HCT116 (cell line): ENCODE data around the gene PNPLA8. TPM values are rescaled to one million over a fixed set of nuclear protein-coding genes. Genes with fewer than 3 reads are reported as not detected.

Experiments
- ATAC-seq: fragments of 200-7000 bp; cut with Tn5 transposase; 2 replicates; pipeline ENCODE4 v1.9.1; 2020; ENCODE audit warnings: mild to moderate bottlenecking, moderate library complexity
- BruUV-seq: library from RNA; stranded (reverse); fragments of 400-500 nt; replicated peaks from 2 replicates; lab custom pipeline; 2021; lab: Mats Ljungman, UMichigan
- CTCF ChIA-PET: fragments of 300-600 bp; sonication (Branson Sonifier 250); formaldehyde crosslinking; loops from one replicate; lab custom pipeline; 2021; ENCODE audit warnings: antibody characterized with exemption; lab: Charles Lee
- POLR2A ChIA-PET: fragments of 300-600, 350-600 bp; sonication (Branson Sonifier 250); formaldehyde crosslinking; loops from one replicate; lab custom pipeline; 2021; ENCODE audit warnings: antibody characterized with exemption; lab: Charles Lee
- RAD21 ChIA-PET, 2 experiments: fragments of 300-600 bp; sonication (Branson Sonifier 250); formaldehyde crosslinking; loops; one replicate each; lab custom pipeline; 2023; ENCODE audit warnings: low total read pairs in 2 of 2; ENCODE audit not compliant: uncharacterized antibody in 2 of 2, unreplicated experiment in 2 of 2, low non-redundant PET in 1 of 2; lab: Charles Lee
- DNase-seq: peaks from one replicate; pipeline ENCODE4 v3.0.0-alpha.2; 2010; ENCODE audit warnings: low read depth, low spot score
- H2AFZ ChIP-seq: fragments of 200-600 bp; shearing (Covaris generic), sonication (generic); 2 replicates; pipeline ENCODE4 v1.6.1; 2017; ENCODE audit warnings: low read depth, mixed run types, mixed read lengths, antibody characterized with exemption, low read length; ENCODE audit not compliant: poor library complexity, severe bottlenecking
- H3K27ac ChIP-seq: 2 replicates; pipeline ENCODE4 v1.5.1; 2012; ENCODE audit warnings: low read depth, low read length
- H3K27me3 ChIP-seq: fragments of 200-600 bp; sonication (generic); 2 replicates; pipeline ENCODE4 v1.6.1; 2016; ENCODE audit warnings: mixed run types, low read length, mixed read lengths; ENCODE audit not compliant: insufficient read depth
- H3K36me3 ChIP-seq, 2 experiments: fragments of 200-500 bp in 1 of 2; fragments of 200-600 bp in 1 of 2; sonication (Bioruptor generic) in 1 of 2; sonication (generic) in 1 of 2; 2 replicates each; pipeline versions ENCODE4 v1.5.1 to v1.6.1; 2014 to 2016; ENCODE audit warnings: low read length in 2 of 2, inconsistent platforms in 1 of 2, mixed read lengths in 1 of 2, mixed run types in 1 of 2; ENCODE audit not compliant: insufficient read depth in 2 of 2, control insufficient read depth in 1 of 2
- H3K4me1 ChIP-seq, 2 experiments: fragments of 200-600 bp in 1 of 2; sonication (generic) in 1 of 2; 2 replicates each; pipeline versions ENCODE4 v1.5.1 to v1.6.1; 2012 to 2017; ENCODE audit warnings: low read length in 2 of 2, inconsistent platforms in 1 of 2, mild to moderate bottlenecking in 1 of 2, mixed read lengths in 1 of 2, mixed run types in 1 of 2, moderate library complexity in 1 of 2; ENCODE audit not compliant: insufficient read depth in 2 of 2, control insufficient read depth in 1 of 2
- H3K4me2 ChIP-seq: fragments of 200-600 bp; sonication (generic); 2 replicates; pipeline ENCODE4 v1.6.1; 2017; ENCODE audit warnings: mixed run types, low read length, mixed read lengths
- H3K4me3 ChIP-seq, 2 experiments: fragments of 200-600 bp in 1 of 2; sonication (generic) in 1 of 2; replicated peaks in 1 of 2; 2 replicates each; pipeline ENCODE4 v1.5.1; 2011 to 2016; ENCODE audit warnings: low read length in 2 of 2, control low read depth in 1 of 2, low read depth in 1 of 2, mild to moderate bottlenecking in 1 of 2, mixed read lengths in 1 of 2, mixed run types in 1 of 2
- H3K79me2 ChIP-seq: fragments of 200-600 bp; sonication (generic); 2 replicates; pipeline ENCODE4 v1.6.1; 2017; ENCODE audit warnings: mild to moderate bottlenecking, mixed run types, low read length, moderate library complexity, mixed read lengths; ENCODE audit not compliant: insufficient read depth
- H3K9ac ChIP-seq: fragments of 200-600 bp; sonication (generic); 2 replicates; pipeline ENCODE4 v1.6.1; 2016; ENCODE audit warnings: low read length, mixed read lengths
- H3K9me2 ChIP-seq: fragments of 200-600 bp; sonication (generic), shearing (Covaris generic); 2 replicates; pipeline ENCODE4 v1.6.1; 2017; ENCODE audit warnings: mixed run types, mild to moderate bottlenecking, moderate library complexity; ENCODE audit not compliant: insufficient read depth
- H3K9me3 ChIP-seq, 2 experiments: fragments of 200-500 bp in 1 of 2; fragments of 200-600 bp in 1 of 2; sonication (Bioruptor generic) in 1 of 2; sonication (generic) in 1 of 2; 2 replicates each; pipeline ENCODE4 v1.6.1; 2014 to 2017; ENCODE audit warnings: low read length in 2 of 2, mixed read lengths in 2 of 2, inconsistent platforms in 1 of 2, low read depth in 1 of 2, mild to moderate bottlenecking in 1 of 2, mixed run types in 1 of 2, moderate library complexity in 1 of 2; ENCODE audit not compliant: control insufficient read depth in 1 of 2, insufficient read depth in 1 of 2
- H4K20me1 ChIP-seq: fragments of 200-600 bp; sonication (generic), shearing (Covaris generic); 2 replicates; pipeline ENCODE4 v1.6.1; 2017; ENCODE audit warnings: mixed run types, mild to moderate bottlenecking, moderate library complexity; ENCODE audit not compliant: insufficient read depth
- ATF3 ChIP-seq: IDR thresholded peaks from 2 replicates; pipeline ENCODE4 v1.6.1; 2012
- CBX3 ChIP-seq: IDR thresholded peaks from 2 replicates; pipeline ENCODE4 v1.6.1; 2012; ENCODE audit warnings: low read depth
- CTCF ChIP-seq, 3 experiments: fragments of 200-600 bp in 1 of 3; sonication (generic) in 1 of 3; IDR thresholded peaks in 2 of 3; conservative IDR thresholded peaks in 1 of 3; 2 replicates each; pipeline ENCODE4 v1.5.1; 2012 to 2017; ENCODE audit warnings: low read depth in 2 of 3, low read length in 2 of 3, antibody characterized with exemption in 1 of 3, borderline replicate concordance in 1 of 3, control low read depth in 1 of 3, mild to moderate bottlenecking in 1 of 3, mixed read lengths in 1 of 3, mixed run types in 1 of 3, moderate library complexity in 1 of 3; ENCODE audit not compliant: insufficient read depth in 1 of 3
- EGR1 ChIP-seq: IDR thresholded peaks from 2 replicates; pipeline ENCODE4 v1.6.1; 2012; ENCODE audit warnings: low read depth
- ELF1 ChIP-seq: IDR thresholded peaks from 2 replicates; pipeline ENCODE4 v1.6.1; 2012; ENCODE audit warnings: low read depth, borderline replicate concordance
- EZH2phosphoT487 ChIP-seq: fragments of 200-600 bp; IDR thresholded peaks from 2 replicates; pipeline ENCODE4 v1.6.1; 2018; ENCODE audit warnings: antibody characterized with exemption, borderline replicate concordance
- FOSL1 ChIP-seq: IDR thresholded peaks from 2 replicates; pipeline ENCODE4 v1.6.1; 2012; ENCODE audit warnings: low read depth
- JUND ChIP-seq: IDR thresholded peaks from 2 replicates; pipeline ENCODE4 v1.6.1; 2012
- POLR2A ChIP-seq: IDR thresholded peaks from 2 replicates; pipeline ENCODE4 v1.7.0; 2011; ENCODE audit warnings: borderline replicate concordance; ENCODE audit not compliant: insufficient read depth, insufficient read length; ENCODE audit errors: extremely low read depth
- RAD21 ChIP-seq: IDR thresholded peaks from 2 replicates; pipeline ENCODE4 v1.6.1; 2012; ENCODE audit warnings: low read depth, mild to moderate bottlenecking
- REST ChIP-seq: IDR thresholded peaks from 2 replicates; pipeline ENCODE4 v1.6.1; 2012; ENCODE audit warnings: low read depth
- SIN3A ChIP-seq: IDR thresholded peaks from 2 replicates; pipeline ENCODE4 v1.6.1; 2012; ENCODE audit warnings: low read depth
- SRF ChIP-seq: IDR thresholded peaks from 2 replicates; pipeline ENCODE4 v1.6.1; 2012; ENCODE audit warnings: low read depth
- ZBTB33 ChIP-seq: IDR thresholded peaks from 2 replicates; pipeline ENCODE4 v1.6.1; 2011; ENCODE audit warnings: mild to moderate bottlenecking, low read length, moderate library complexity; ENCODE audit not compliant: insufficient replicate concordance; ENCODE audit errors: extremely low read depth
- ZNF274 ChIP-seq: fragments of 200-500 bp; sonication (Bioruptor generic); IDR thresholded peaks from 2 replicates; pipeline ENCODE4 v1.6.1; 2014; ENCODE audit warnings: mild to moderate bottlenecking, low read depth, low read length, inconsistent platforms
- intact Hi-C: fragments of 100-400 bp; cut with micrococcal nuclease; formaldehyde crosslinking; loops from 2 replicates; pipeline ENCODE4 v1.10.0; 2022
- total RNA-seq: library from RNA; stranded (reverse); gene quantifications from one replicate; pipeline ENCODE4 v1.2.1, GENCODE V29; 2021; ENCODE audit not compliant: unreplicated experiment

The PNPLA8 gene
- total RNA-seq, 1 experiment from 2014 or later = 12.9 TPM

DNA sequence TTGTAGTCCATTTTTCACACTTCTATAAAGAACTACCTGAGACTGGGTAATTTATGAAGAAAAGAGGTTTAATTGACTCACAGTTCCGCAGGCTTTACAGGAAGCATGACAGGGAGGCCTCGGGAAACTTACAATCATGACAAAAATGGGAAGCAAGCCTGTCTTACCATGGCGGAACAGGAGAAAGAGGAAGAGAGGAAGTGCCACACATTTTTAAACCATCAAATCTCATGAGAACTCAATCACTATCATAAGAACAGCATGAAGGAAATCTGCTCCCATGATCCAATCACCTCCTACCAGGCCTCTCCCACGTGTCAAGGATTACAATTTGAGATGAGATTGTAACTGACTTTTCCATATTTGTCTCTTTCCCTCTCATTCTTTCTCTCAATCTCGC is 9.3 kb upstream of the PNPLA8 start (continued):
- TF ChIP-seq ELF1 (no peak), ATF3 (no peak), ZBTB33 (no peak)
- TF ChIP-seq, all 23 proteins: peak for 0

- Histone ChIP-seq H3K36me3 (no peaks in the 10 kb centered on the region), H3K27ac (no peak overlapping the region), H3K4me3 (no peak overlapping the region), H3K9ac (no peak overlapping the region), H2AFZ (no peak overlapping the region), H3K9me2 (no peaks in the 10 kb centered on the region), H3K9me3 (no peaks in the 10 kb centered on the region), H3K4me2 (no peak overlapping the region), H3K27me3 (no peaks in the 10 kb centered on the region), H3K79me2 (no peaks in the 10 kb centered on the region), H4K20me1 (no peaks in the 10 kb centered on the region), H3K4me1 (no peaks in the 10 kb centered on the region)
- CTCF ChIA-PET = no interaction called here
- no TSS peak for BruUV-seq
- TF ChIP-seq JUND (no peak), CTCF (IDR thresholded peaks at IDR 0.05 in 2 of 3, conservative IDR thresholded peaks at IDR 0.05 in 1 of 3; ENCODE audit: borderline replicate concordance in 1 of 3, insufficient read depth in 1 of 3, low read depth in 2 of 3, low read length in 2 of 3) (no peak), RAD21 (no peak), ZBTB33 (no peak), ZNF274 (no peak), EGR1 (no peak), ATF3 (no peak), REST (no peak), EZH2phosphoT487 (no peak), CBX3 (no peak), SRF (no peak), FOSL1 (no peak), POLR2A (no peak), SIN3A (no peak)
- intact Hi-C loops = no loop called here
- POLR2A ChIA-PET = no interaction called here
- ATAC-seq (no peak), DNase-seq (no peak)
- RAD21 ChIA-PET = no interaction called here
These were observed 7.8 kb upstream of the PNPLA8 start for GRCh38 chr7:108533712-108534111.
